ENCODE data around the gene MSANTD3. TPM values are rescaled to one million over a fixed set of nuclear protein-coding genes. Genes with fewer than 3 reads are reported as not detected.

MSANTD3 gene
- total and polyA plus RNA-seq, 2 experiments from 2014 or later: 19.7 to 34.5 TPM

- H3K4me1 ChIP-seq (ENCODE audit: insufficient read depth): peaks cover 49% of the 10 kb centered on the region
- H3K79me2 ChIP-seq (replicated peaks; ENCODE audit: insufficient read depth): peaks cover 100% of the 10 kb centered on the region
- Mint-ChIP-seq H3K27ac (peak overlapping the region; percentile 12; the same call in 1 of the 2 replicates), H3K4me1 (peaks cover 62% of the 10 kb centered on the region), H3K4me3 (no peak overlapping the region), H3K9me3 (no peaks in the 10 kb centered on the region), H3K27me3 (ENCODE audit: insufficient read depth, low read depth, poor library complexity) (peaks cover 3% of the 10 kb centered on the region), H3K36me3 (ENCODE audit: low read depth) (no peaks in the 10 kb centered on the region)
- DNase-seq (ENCODE audit: low spot score): no peak
- no peak; the same call in 1 of the 3 replicates for ATAC-seq
- peak overlapping the region; percentile 76; the same call in 1 of the 2 replicates for H3K27ac ChIP-seq (ENCODE audit: low read depth)
- H3F3A ChIP-seq (replicated peaks; ENCODE audit: low read depth): no peaks in the 10 kb centered on the region
- no peaks in the 10 kb centered on the region for H3K36me3 ChIP-seq (ENCODE audit: insufficient read depth)
- no peaks in the 10 kb centered on the region for H3K27me3 ChIP-seq (ENCODE audit: insufficient read depth)
- no peaks in the 10 kb centered on the region for H3K9me2 ChIP-seq (ENCODE audit: insufficient read depth)
- TF ChIP-seq EZH2phosphoT487 (IDR thresholded peaks at IDR 0.05; ENCODE audit: unreplicated experiment): no peak
- TF ChIP-seq ZNF462 (CRISPR knock-in tag; IDR thresholded peaks at IDR 0.05): no peak
- no peak for TF ChIP-seq ZNF331 (CRISPR knock-in tag; IDR thresholded peaks at IDR 0.05; ENCODE audit: low read depth)
- no peak for TF ChIP-seq ZNF114 (CRISPR knock-in tag; IDR thresholded peaks at IDR 0.05)
- TF ChIP-seq, protein P1, sequence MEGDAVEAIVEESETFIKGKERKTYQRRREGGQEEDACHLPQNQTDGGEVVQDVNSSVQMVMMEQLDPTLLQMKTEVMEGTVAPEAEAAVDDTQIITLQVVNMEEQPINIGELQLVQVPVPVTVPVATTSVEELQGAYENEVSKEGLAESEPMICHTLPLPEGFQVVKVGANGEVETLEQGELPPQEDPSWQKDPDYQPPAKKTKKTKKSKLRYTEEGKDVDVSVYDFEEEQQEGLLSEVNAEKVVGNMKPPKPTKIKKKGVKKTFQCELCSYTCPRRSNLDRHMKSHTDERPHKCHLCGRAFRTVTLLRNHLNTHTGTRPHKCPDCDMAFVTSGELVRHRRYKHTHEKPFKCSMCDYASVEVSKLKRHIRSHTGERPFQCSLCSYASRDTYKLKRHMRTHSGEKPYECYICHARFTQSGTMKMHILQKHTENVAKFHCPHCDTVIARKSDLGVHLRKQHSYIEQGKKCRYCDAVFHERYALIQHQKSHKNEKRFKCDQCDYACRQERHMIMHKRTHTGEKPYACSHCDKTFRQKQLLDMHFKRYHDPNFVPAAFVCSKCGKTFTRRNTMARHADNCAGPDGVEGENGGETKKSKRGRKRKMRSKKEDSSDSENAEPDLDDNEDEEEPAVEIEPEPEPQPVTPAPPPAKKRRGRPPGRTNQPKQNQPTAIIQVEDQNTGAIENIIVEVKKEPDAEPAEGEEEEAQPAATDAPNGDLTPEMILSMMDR (conservative IDR thresholded peaks at IDR 0.05; ENCODE audit: low read depth in 2 of 2): peak in 1 of 2 experiments; percentile 12; a peak in 1 of 4 replicates
- H4K20me1 ChIP-seq (replicated peaks; ENCODE audit: insufficient read depth): peaks cover 58% of the 10 kb centered on the region
- peak overlapping the region; percentile 25; the same call in 1 of the 2 replicates for H3K4me3 ChIP-seq
- no peak overlapping the region for H2AFZ ChIP-seq
- H3K4me2 ChIP-seq: peak overlapping the region; percentile 68
These were observed 66.0 kb downstream of the MSANTD3 start for GRCh38 chr9:100492952-100493351.

Measured in GM23338 (cell line).